Osteoblast (primary cell): Measurements from ENCODE around the gene FAM184A. TPM values are rescaled to one million over a fixed set of nuclear protein-coding genes. Genes with fewer than 3 reads are reported as not detected.
A peak's percentile ranks its signal among the peaks of the same experiment; 100 is the strongest.

Experiments
- DNase-seq: peaks from one replicate; pipeline ENCODE4 v3.0.0; 2011; ENCODE audit warnings: low spot score, mixed read lengths; ENCODE audit not compliant: insufficient read length; ENCODE audit errors: missing footprints
- H2AFZ ChIP-seq: 2 replicates; pipeline ENCODE4 v1.6.0; 2011; ENCODE audit warnings: mild to moderate bottlenecking, low read length
- H3K27ac ChIP-seq: 2 replicates; pipeline ENCODE4 v1.5.1; 2011; ENCODE audit warnings: mild to moderate bottlenecking, low read depth, low read length, moderate library complexity
- H3K27me3 ChIP-seq: 2 replicates; pipeline ENCODE4 v1.6.0; 2012; ENCODE audit warnings: mild to moderate bottlenecking, control low read depth, inconsistent platforms, low read length, moderate library complexity; ENCODE audit not compliant: insufficient read depth
- H3K36me3 ChIP-seq: 2 replicates; pipeline ENCODE4 v1.5.1; 2011; ENCODE audit warnings: mild to moderate bottlenecking, low read length, control low read depth, moderate library complexity; ENCODE audit not compliant: insufficient read depth
- H3K4me1 ChIP-seq: 2 replicates; pipeline ENCODE4 v1.5.1; 2011; ENCODE audit warnings: mild to moderate bottlenecking, low read length, control low read depth, moderate library complexity; ENCODE audit not compliant: insufficient read depth
- H3K4me2 ChIP-seq: 2 replicates; pipeline ENCODE4 v1.6.0; 2011; ENCODE audit warnings: mild to moderate bottlenecking, low read length; ENCODE audit not compliant: insufficient read depth
- H3K4me3 ChIP-seq: fragments of 200-600 bp; sonication (generic); 3 replicates; pipeline ENCODE4 v1.5.1; 2012; ENCODE audit warnings: mild to moderate bottlenecking, low read length, inconsistent platforms; ENCODE audit not compliant: insufficient read depth
- H3K79me2 ChIP-seq: 2 replicates; pipeline ENCODE4 v1.6.0; 2012; ENCODE audit warnings: mild to moderate bottlenecking, low read length, control low read depth, inconsistent platforms; ENCODE audit not compliant: insufficient read depth
- H3K9me3 ChIP-seq: 2 replicates; pipeline ENCODE4 v1.5.1; 2011; ENCODE audit warnings: low read depth, low read length, control low read depth
- H4K20me1 ChIP-seq: 2 replicates; pipeline ENCODE4 v1.6.0; 2012; ENCODE audit warnings: mild to moderate bottlenecking, low read length, control low read depth; ENCODE audit not compliant: insufficient read depth
- CTCF ChIP-seq: IDR thresholded peaks from 2 replicates; pipeline ENCODE4 v1.5.1; 2011; ENCODE audit warnings: mild to moderate bottlenecking, low read depth, low read length, moderate library complexity; ENCODE audit errors: extremely low read depth
- total RNA-seq: library from RNA; depleted of rRNA; stranded (reverse); fragments of >200 nt; gene quantifications from 2 replicates; pipeline ENCODE4 v1.2.3, GENCODE V29; 2012

The FAM184A gene
- total RNA-seq, 1 donor, result 0.36 TPM

- H3K27ac ChIP-seq, result no peak overlapping the region
- no peak overlapping the region for H3K4me2 ChIP-seq
- no peaks in the 10 kb centered on the region for H3K9me3 ChIP-seq
- TF ChIP-seq CTCF, result no peak
- no peak overlapping the region for H3K4me3 ChIP-seq
- no peaks in the 10 kb centered on the region for H3K4me1 ChIP-seq
- H3K36me3 ChIP-seq, result no peaks in the 10 kb centered on the region
- H4K20me1 ChIP-seq, result no peaks in the 10 kb centered on the region
- DNase-seq, result peak; percentile 23
- no peak overlapping the region for H2AFZ ChIP-seq
- no peaks in the 10 kb centered on the region for H3K27me3 ChIP-seq
- H3K79me2 ChIP-seq, result no peaks in the 10 kb centered on the region
Observed at GRCh38 chr6:119096721-119097565, 18.5 kb upstream of the FAM184A start.

- H3K9me3 ChIP-seq, result no peaks in the 10 kb centered on the region
- no peak overlapping the region for H3K4me2 ChIP-seq
- no peak for TF ChIP-seq CTCF
- no peaks in the 10 kb centered on the region for H3K27me3 ChIP-seq
- no peak overlapping the region for H3K27ac ChIP-seq
- H3K4me1 ChIP-seq, result no peaks in the 10 kb centered on the region
- H2AFZ ChIP-seq, result no peak overlapping the region
- H3K36me3 ChIP-seq, result no peaks in the 10 kb centered on the region
- no peak for DNase-seq
- H4K20me1 ChIP-seq, result no peaks in the 10 kb centered on the region
- H3K4me3 ChIP-seq, result no peak overlapping the region
- no peaks in the 10 kb centered on the region for H3K79me2 ChIP-seq
Observed at GRCh38 chr6:119090256-119090655, 11.8 kb upstream of the FAM184A start.

GRCh38 chr6:119084784-119085183, 6.3 kb upstream of the FAM184A start:
- Histone ChIP-seq H3K36me3 (no peaks in the 10 kb centered on the region), H3K4me1 (no peaks in the 10 kb centered on the region), H3K27me3 (peaks cover 10% of the 10 kb centered on the region), H3K4me2 (no peak overlapping the region), H4K20me1 (no peaks in the 10 kb centered on the region), H3K4me3 (no peak overlapping the region), H3K79me2 (no peaks in the 10 kb centered on the region), H3K27ac (no peak overlapping the region), H3K9me3 (no peaks in the 10 kb centered on the region), H2AFZ (no peak overlapping the region)
- no peak for DNase-seq
- no peak for TF ChIP-seq CTCF

GRCh38 chr6:119083007-119083406, 4.5 kb upstream of the FAM184A start:
- peaks cover 9% of the 10 kb centered on the region for H3K4me1 ChIP-seq
- H3K27ac ChIP-seq, result no peak overlapping the region
- no peak overlapping the region for H3K4me2 ChIP-seq
- no peak overlapping the region for H3K4me3 ChIP-seq
- no peak for DNase-seq
- no peaks in the 10 kb centered on the region for H4K20me1 ChIP-seq
- no peak for TF ChIP-seq CTCF
- peaks cover 17% of the 10 kb centered on the region for H3K27me3 ChIP-seq
- no peaks in the 10 kb centered on the region for H3K36me3 ChIP-seq
- no peaks in the 10 kb centered on the region for H3K9me3 ChIP-seq
- H2AFZ ChIP-seq, result no peak overlapping the region
- no peaks in the 10 kb centered on the region for H3K79me2 ChIP-seq
